Keratinocyte (primary cell): ENCODE measurements around the gene MRPS14.

Experiments used
- EZH2 ChIP-seq: IDR thresholded peaks from one replicate; pipeline ENCODE4 v1.6.1; 2012; ENCODE audit warnings: inconsistent platforms, mild to moderate bottlenecking, low read length, moderate library complexity
- TF ChIP-seq, protein P1 (sequence below), 3 experiments: IDR thresholded peaks in 1 of 3; conservative IDR thresholded peaks in 1 of 3; optimal IDR thresholded peaks in 1 of 3; 2 replicates in 2 of 3; 3 replicates in 1 of 3; pipeline versions ENCODE3 to v1.5.1; 2011; ENCODE audit warnings: low read length in 3 of 3, mild to moderate bottlenecking in 3 of 3, moderate library complexity in 2 of 3, control low read depth in 1 of 3, inconsistent platforms in 1 of 3; ENCODE audit not compliant: insufficient read depth in 2 of 3; ENCODE audit errors: extremely low read depth in 1 of 3

DNA sequence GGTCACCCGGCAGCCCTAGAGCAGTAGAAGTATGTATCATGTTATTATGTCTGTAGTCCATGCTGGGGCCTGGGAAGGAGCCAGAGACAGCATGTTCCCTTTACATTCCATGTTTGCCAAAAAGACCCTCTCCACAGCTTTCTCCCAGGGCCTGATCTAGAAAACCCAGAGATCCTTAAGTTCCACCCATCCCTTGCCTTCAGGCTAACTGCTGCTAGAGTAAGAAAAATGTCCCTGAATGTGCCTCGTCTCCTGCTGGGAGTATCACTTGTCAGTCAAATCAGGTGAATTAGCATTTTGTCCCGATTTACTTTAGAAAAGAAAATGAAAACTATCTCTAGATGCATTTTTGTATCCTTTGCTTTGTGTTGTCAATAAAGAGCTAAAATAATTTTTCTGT lies 13.3 kb upstream of the MRPS14 start:
- TF ChIP-seq, protein P1, sequence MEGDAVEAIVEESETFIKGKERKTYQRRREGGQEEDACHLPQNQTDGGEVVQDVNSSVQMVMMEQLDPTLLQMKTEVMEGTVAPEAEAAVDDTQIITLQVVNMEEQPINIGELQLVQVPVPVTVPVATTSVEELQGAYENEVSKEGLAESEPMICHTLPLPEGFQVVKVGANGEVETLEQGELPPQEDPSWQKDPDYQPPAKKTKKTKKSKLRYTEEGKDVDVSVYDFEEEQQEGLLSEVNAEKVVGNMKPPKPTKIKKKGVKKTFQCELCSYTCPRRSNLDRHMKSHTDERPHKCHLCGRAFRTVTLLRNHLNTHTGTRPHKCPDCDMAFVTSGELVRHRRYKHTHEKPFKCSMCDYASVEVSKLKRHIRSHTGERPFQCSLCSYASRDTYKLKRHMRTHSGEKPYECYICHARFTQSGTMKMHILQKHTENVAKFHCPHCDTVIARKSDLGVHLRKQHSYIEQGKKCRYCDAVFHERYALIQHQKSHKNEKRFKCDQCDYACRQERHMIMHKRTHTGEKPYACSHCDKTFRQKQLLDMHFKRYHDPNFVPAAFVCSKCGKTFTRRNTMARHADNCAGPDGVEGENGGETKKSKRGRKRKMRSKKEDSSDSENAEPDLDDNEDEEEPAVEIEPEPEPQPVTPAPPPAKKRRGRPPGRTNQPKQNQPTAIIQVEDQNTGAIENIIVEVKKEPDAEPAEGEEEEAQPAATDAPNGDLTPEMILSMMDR (optimal IDR thresholded peaks at IDR 0.05 in 1 of 3, IDR thresholded peaks at IDR 0.05 in 1 of 3, conservative IDR thresholded peaks at IDR 0.05 in 1 of 3; ENCODE audit: extremely low read depth in 1 of 3, insufficient read depth in 2 of 3, low read length in 3 of 3) = no peak
- no peak for TF ChIP-seq EZH2
